SK-N-SH treated with all-trans-retinoic acid at 6 μM for 48 hours (cell line): ENCODE results near the gene RAMP2.
A peak's percentile ranks its signal among the peaks of the same experiment; 100 is the strongest.

ENCODE experiments used
- ATAC-seq: fragments of 200-7000 bp; cut with Tn5 transposase; 3 replicates; pipeline ENCODE4 v1.9.1; 2020; ENCODE audit warnings: mild to moderate bottlenecking, moderate library complexity
- ARNTL ChIP-seq: fragments of 450-650 bp; formaldehyde crosslinking; IDR thresholded peaks from 2 replicates; pipeline ENCODE4 v1.5.0; 2020; ENCODE audit warnings: low read depth, mild to moderate bottlenecking, moderate library complexity, borderline replicate concordance
- BACH2 ChIP-seq: fragments of 250-450 bp; sonication (Bioruptor Pico); IDR thresholded peaks from 2 replicates; pipeline ENCODE4 v1.9.0; 2021; ENCODE audit warnings: mild to moderate bottlenecking, borderline replicate concordance
- CREB5 ChIP-seq: fragments of 250-450 bp; sonication (Bioruptor Pico); IDR thresholded peaks from 2 replicates; pipeline ENCODE4 v1.5.1; 2020; ENCODE audit warnings: low read depth, mild to moderate bottlenecking, moderate library complexity
- CSDC2 ChIP-seq: fragments of 250-450 bp; sonication (Bioruptor Pico); IDR thresholded peaks from 2 replicates; pipeline ENCODE4 v1.5.0; 2020; ENCODE audit warnings: mild to moderate bottlenecking, moderate library complexity
- CSRNP3 ChIP-seq: fragments of 250-450 bp; sonication (Bioruptor Pico); IDR thresholded peaks from 2 replicates; pipeline ENCODE4 v1.5.1; 2021; ENCODE audit warnings: mild to moderate bottlenecking, moderate library complexity
- GLIS3 ChIP-seq: fragments of 250-450 bp; sonication (Bioruptor Pico); IDR thresholded peaks from 2 replicates; pipeline ENCODE4 v1.5.0; 2020; ENCODE audit warnings: mild to moderate bottlenecking, moderate library complexity
- ISL1 ChIP-seq: fragments of 250-450 bp; sonication (Bioruptor Pico); IDR thresholded peaks from 2 replicates; pipeline ENCODE4 v2.1.2; 2022; ENCODE audit warnings: mild to moderate bottlenecking, moderate library complexity
- OSR1 ChIP-seq: fragments of 250-450 bp; sonication (Bioruptor Pico); IDR thresholded peaks from 2 replicates; pipeline ENCODE4 v1.8.0; 2022; ENCODE audit warnings: moderate library complexity, mild to moderate bottlenecking, inconsistent platforms
- PATZ1 ChIP-seq: fragments of 250-450 bp; sonication (Bioruptor Pico); IDR thresholded peaks from 2 replicates; pipeline ENCODE4 v1.8.0; 2020; ENCODE audit warnings: mild to moderate bottlenecking, moderate library complexity, borderline replicate concordance
- POU6F1 ChIP-seq: fragments of 250-450 bp; sonication (Bioruptor Pico); IDR thresholded peaks from 2 replicates; pipeline ENCODE4 v1.8.0; 2021; ENCODE audit warnings: low read depth, mild to moderate bottlenecking, moderate library complexity, borderline replicate concordance
- PPARA ChIP-seq: fragments of 250-450 bp; sonication (Bioruptor Pico); IDR thresholded peaks from 2 replicates; pipeline ENCODE4 v1.5.0; 2020; ENCODE audit warnings: mild to moderate bottlenecking, borderline replicate concordance
- RARB ChIP-seq: fragments of 250-450 bp; sonication (Bioruptor Pico); IDR thresholded peaks from 2 replicates; pipeline ENCODE4 v1.8.0; 2021; ENCODE audit warnings: mild to moderate bottlenecking, moderate library complexity
- TCF4 ChIP-seq: fragments of 250-450 bp; sonication (Bioruptor Pico); IDR thresholded peaks from 2 replicates; pipeline ENCODE4 v1.8.0; 2021; ENCODE audit warnings: mild to moderate bottlenecking, moderate library complexity, borderline replicate concordance
- TOX ChIP-seq: fragments of 250-450 bp; sonication (Bioruptor Pico); IDR thresholded peaks from 2 replicates; pipeline ENCODE4 v1.8.0; 2021; ENCODE audit warnings: mild to moderate bottlenecking, moderate library complexity, borderline replicate concordance
- TSHZ2 ChIP-seq: fragments of 250-450 bp; sonication (Bioruptor Pico); IDR thresholded peaks from 2 replicates; pipeline ENCODE4 v1.5.0; 2020; ENCODE audit warnings: mild to moderate bottlenecking, moderate library complexity
- ZC3H10 ChIP-seq: fragments of 250-450 bp; sonication (Bioruptor Pico); IDR thresholded peaks from 2 replicates; pipeline ENCODE4 v1.5.1; 2021; ENCODE audit warnings: mild to moderate bottlenecking, moderate library complexity
- ZFP3 ChIP-seq: fragments of 250-450 bp; sonication (Bioruptor Pico); IDR thresholded peaks from 2 replicates; pipeline ENCODE4 v1.5.0; 2020; ENCODE audit warnings: mild to moderate bottlenecking, moderate library complexity
- ZFP30 ChIP-seq: fragments of 450-650 bp; formaldehyde crosslinking; IDR thresholded peaks from 2 replicates; pipeline ENCODE4 v1.5.0; 2022; ENCODE audit warnings: mild to moderate bottlenecking, moderate library complexity
- ZNF70 ChIP-seq: fragments of 450-650 bp; formaldehyde crosslinking; IDR thresholded peaks from 2 replicates; pipeline ENCODE4 v1.5.0; 2020; ENCODE audit warnings: mild to moderate bottlenecking, moderate library complexity
- ZNF8 ChIP-seq: fragments of 450-650 bp; formaldehyde crosslinking; IDR thresholded peaks from 2 replicates; pipeline ENCODE4 v1.5.0; 2020; ENCODE audit warnings: mild to moderate bottlenecking, moderate library complexity

The RAMP2 gene

GRCh38 chr17:42780851-42781638 is 20.0 kb downstream of the RAMP2 start:
- no peak for TF ChIP-seq CSDC2
- peak; percentile 36 for ATAC-seq

GRCh38 chr17:42781639-42782165 is 20.7 kb downstream of the RAMP2 start:
- no peak for TF ChIP-seq ARNTL (CRISPR knock-in tag)
- TF ChIP-seq CSRNP3, result no peak
- TF ChIP-seq POU6F1 (CRISPR knock-in tag), result no peak
- TF ChIP-seq ZFP30 (CRISPR knock-in tag), result no peak
- no peak for TF ChIP-seq ZNF70
- no peak for TF ChIP-seq CREB5
- TF ChIP-seq RARB (CRISPR knock-in tag), result no peak
- TF ChIP-seq BACH2 (CRISPR knock-in tag), result no peak
- TF ChIP-seq PATZ1 (CRISPR knock-in tag), result no peak
- TF ChIP-seq CSDC2, result no peak
- TF ChIP-seq ZNF8 (CRISPR knock-in tag), result no peak
- no peak for TF ChIP-seq ZC3H10
- TF ChIP-seq ZFP3, result no peak
- TF ChIP-seq TCF4 (CRISPR knock-in tag), result no peak
- no peak for TF ChIP-seq TOX (CRISPR knock-in tag)
- no peak for TF ChIP-seq TSHZ2 (CRISPR knock-in tag)
- TF ChIP-seq ISL1 (CRISPR knock-in tag), result no peak
- TF ChIP-seq OSR1 (CRISPR knock-in tag), result no peak
- no peak for TF ChIP-seq GLIS3 (CRISPR knock-in tag)
- TF ChIP-seq PPARA, result no peak
- ATAC-seq, result peak; percentile 11; the same call in 2 of the 3 replicates

GRCh38 chr17:42782166-42783061 is 21.4 kb downstream of the RAMP2 start:
- ATAC-seq, result peak; percentile 32
- no peak for TF ChIP-seq PATZ1 (CRISPR knock-in tag)
- no peak for TF ChIP-seq ISL1 (CRISPR knock-in tag)
- no peak for TF ChIP-seq TOX (CRISPR knock-in tag)
- TF ChIP-seq RARB (CRISPR knock-in tag), result no peak
- no peak for TF ChIP-seq CSRNP3
- TF ChIP-seq POU6F1 (CRISPR knock-in tag), result no peak
- no peak for TF ChIP-seq TCF4 (CRISPR knock-in tag)
- no peak for TF ChIP-seq ZFP3
- no peak for TF ChIP-seq ARNTL (CRISPR knock-in tag)
- TF ChIP-seq, all 23 proteins: peak for 0
